HFF-Myc (cell line): ENCODE results near the gene PCBD1.

Experiments used
- DNase-seq: peaks from one replicate; pipeline ENCODE4 v3.0.0-alpha.2; 2011; ENCODE audit warnings: low read depth; ENCODE audit errors: extremely low read depth
- H3K4me3 ChIP-seq: replicated peaks from 2 replicates; pipeline ENCODE4 v1.5.1; 2011; ENCODE audit warnings: low read depth, mild to moderate bottlenecking, control low read depth, low read length
- TF ChIP-seq, protein P1 (sequence below): IDR thresholded peaks from 2 replicates; pipeline ENCODE4 v1.5.1; 2012; ENCODE audit warnings: mild to moderate bottlenecking, low read depth, low read length, control low read depth; ENCODE audit errors: missing control alignments

The PCBD1 gene

DNA sequence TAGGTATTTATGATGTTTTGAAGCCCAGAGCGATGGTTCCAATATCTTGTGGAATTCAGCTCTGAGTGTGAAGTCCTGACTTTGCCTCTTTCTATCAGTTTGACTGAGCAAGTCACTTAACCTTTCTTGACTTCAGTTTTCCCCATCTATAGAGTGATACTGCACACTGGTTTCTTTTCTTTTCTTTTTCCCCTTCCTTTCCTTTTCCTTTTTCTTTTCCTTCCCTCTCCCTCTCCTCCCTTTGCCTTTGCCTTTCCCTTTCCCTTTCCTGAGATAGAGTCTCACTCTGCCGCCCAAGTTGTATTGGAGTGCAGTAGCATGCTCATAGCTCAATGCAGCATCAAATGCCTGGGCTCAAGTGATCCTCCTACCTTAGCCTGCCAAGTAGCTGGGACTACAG lies 52.0 kb downstream of the PCBD1 start:
- no peak for DNase-seq
- TF ChIP-seq, protein P1, sequence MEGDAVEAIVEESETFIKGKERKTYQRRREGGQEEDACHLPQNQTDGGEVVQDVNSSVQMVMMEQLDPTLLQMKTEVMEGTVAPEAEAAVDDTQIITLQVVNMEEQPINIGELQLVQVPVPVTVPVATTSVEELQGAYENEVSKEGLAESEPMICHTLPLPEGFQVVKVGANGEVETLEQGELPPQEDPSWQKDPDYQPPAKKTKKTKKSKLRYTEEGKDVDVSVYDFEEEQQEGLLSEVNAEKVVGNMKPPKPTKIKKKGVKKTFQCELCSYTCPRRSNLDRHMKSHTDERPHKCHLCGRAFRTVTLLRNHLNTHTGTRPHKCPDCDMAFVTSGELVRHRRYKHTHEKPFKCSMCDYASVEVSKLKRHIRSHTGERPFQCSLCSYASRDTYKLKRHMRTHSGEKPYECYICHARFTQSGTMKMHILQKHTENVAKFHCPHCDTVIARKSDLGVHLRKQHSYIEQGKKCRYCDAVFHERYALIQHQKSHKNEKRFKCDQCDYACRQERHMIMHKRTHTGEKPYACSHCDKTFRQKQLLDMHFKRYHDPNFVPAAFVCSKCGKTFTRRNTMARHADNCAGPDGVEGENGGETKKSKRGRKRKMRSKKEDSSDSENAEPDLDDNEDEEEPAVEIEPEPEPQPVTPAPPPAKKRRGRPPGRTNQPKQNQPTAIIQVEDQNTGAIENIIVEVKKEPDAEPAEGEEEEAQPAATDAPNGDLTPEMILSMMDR, result no peak
- H3K4me3 ChIP-seq, result no peak overlapping the region

DNA sequence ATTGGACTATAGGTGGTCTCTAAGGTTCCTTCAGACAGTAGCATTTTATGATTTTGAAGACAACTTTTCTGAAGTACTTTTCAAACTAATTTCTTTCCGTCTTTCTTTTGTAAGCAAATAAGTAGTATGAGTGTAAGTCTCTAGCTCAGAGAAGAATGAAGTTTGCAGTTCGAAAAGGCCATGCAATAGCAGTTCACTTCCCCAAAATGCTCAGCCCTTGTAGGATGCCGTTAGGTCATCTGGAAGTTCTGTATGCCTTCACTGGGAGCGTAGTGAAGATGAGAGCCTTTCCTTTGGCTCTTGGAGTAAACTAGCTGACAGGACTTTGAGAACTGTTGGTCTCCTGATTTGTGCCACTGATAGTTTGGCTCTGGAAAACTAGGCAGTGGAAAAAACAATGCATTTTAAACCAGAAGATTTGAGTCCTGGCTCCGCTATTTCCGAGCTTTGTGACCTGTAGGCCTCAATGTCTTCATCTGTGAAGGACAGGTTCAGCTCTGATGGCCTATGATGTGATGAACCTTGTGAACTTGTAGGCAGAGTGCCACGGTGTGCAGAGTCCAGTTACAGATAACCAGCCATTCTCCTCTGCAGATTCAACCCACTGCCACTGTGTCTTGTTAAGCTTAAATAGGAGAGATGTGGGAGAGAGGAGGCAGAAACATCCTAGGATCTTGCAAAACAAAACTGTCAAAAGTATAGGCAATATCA lies 53.8 kb downstream of the PCBD1 start:
- no peak for DNase-seq
- H3K4me3 ChIP-seq, result no peak overlapping the region
- TF ChIP-seq, protein P1, result no peak

GRCh38 chr10:70834021-70834420 lies 54.3 kb downstream of the PCBD1 start:
- DNase-seq, result no peak
- no peak overlapping the region for H3K4me3 ChIP-seq
- TF ChIP-seq, protein P1, result no peak

- DNase-seq, result no peak
- TF ChIP-seq, protein P1, result no peak
- no peak overlapping the region for H3K4me3 ChIP-seq
These were observed 54.8 kb downstream of the PCBD1 start for GRCh38 chr10:70833601-70834000.
